Stimulated activated CD8-positive, alpha-beta memory T cell treated with anti-CD3 and anti-CD28 coated beads, Interleukin-15, amount 100 ng/mL, for 24 hours (primary cell): Measurements from ENCODE around the gene ANKUB1.
"Not testable (repeated sequence)": the region's sequence is repeated elsewhere in the genome, so short reads cannot be mapped to it uniquely, and the experiment has no call there.

Experiments used
- DNase-seq: peaks from one replicate; pipeline ENCODE4 v3.0.0-alpha.2; 2020; ENCODE audit warnings: low read depth

ANKUB1 gene

GRCh38 chr3:149792452-149793270 is at the start of gene ANKUB1:
Gene ANKUB1, minus strand, starts transcription at chr3:149792554. Its CDS starts 188 bp downstream, at chr3:149792366.
- no peak for DNase-seq

DNA sequence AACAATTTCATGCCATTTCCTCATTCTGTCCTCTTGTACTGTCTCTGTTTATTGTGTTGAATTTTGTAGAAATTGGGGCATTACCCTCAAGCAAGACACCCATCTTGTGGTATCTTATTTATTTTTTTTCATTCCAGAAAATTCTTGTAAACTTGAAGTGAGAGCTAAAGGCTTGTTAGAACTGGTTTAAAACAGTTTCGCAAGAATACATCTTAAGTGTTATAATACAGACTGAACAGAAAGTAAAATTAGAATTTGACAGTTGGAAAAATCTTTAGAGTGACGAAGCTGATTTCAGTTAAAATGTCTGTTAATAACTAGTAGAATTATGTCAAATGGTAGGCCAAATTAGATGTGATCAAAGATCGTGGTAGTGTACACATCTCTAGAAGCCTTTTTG is 47.5 kb upstream of the ANKUB1 start:
- no peak for DNase-seq

- not testable (repeated sequence) for DNase-seq
Measured at GRCh38 chr3:149839469-149839868, 47.1 kb upstream of the ANKUB1 start.

DNA sequence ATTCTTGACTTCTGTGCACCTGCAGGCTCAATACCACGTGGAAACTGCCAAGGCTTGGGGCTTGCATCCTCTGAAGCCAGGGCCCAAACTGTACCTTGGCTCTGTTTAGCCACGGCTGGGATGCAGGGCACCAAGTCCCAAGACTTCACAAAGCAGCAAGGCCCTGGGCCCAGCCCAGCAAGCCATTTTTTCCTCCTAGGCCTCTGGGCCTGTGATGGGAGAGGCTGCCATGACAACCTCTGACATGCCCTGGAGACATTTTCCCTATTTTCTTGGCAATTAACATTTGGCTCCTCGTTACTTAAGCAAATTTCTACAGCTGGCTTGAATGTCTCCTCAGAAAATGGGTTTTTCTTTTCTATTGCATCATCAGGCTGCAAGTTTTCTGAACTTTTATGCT is 46.1 kb upstream of the ANKUB1 start:
- DNase-seq = not testable (repeated sequence)

DNA sequence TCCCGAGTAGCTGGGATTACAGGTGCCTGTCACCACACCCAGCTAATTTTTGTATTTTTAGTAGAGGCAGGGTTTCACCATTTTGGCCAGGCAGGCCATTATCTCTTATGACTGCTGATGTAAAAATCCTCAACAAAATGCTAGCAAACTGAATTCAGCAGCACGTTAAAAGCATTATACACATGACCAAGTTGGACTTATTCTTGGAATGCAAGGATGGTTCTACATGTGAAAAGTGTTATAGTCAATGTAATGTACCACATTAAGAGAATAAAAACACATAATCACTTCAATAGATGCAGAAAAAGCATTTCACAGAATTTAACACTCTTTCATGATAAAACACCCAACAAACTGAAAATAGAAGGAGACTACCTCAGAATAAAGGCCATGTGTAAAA is 40.9 kb upstream of the ANKUB1 start:
- DNase-seq = no peak

DNA sequence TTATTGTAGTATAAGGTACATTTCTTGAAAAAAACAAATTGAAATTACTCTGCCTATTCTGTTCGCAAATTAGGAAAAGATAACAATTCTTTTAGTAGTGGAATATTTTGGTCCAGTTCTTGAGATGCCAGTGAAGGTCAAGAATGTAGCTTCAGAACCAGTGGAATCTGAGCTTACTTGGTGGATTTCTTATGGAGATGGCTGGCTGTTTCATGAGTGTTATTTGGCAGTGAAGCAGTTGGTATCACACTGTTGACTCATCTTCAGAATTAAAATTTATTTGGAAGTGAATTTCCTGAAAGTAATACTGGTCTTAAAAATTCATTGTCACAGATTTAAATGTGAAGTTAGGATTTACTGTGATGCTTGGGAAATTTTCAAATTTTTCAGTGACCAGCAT is 39.7 kb upstream of the ANKUB1 start:
- DNase-seq = no peak

- DNase-seq = no peak
Measured at GRCh38 chr3:149831321-149831720, 39.0 kb upstream of the ANKUB1 start.

DNA sequence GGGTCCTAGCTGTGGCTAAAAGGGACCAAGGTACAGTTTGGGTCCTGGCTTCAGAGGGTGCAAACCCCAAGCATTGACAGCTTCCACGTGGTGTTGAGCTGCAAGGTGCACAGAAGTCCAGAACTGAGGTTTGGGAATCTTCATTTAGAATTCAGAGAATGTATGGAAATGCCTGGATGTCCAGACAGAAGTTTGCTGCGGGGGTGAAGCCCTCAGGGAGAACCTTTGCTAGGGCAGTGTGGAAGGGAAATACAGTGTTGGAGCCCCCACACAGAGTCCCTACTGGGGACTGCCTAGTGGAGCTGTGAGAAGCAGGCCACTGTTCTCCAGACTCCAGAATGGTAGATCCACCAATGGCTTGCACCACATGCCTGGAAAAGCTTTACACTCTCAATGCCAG is 38.5 kb upstream of the ANKUB1 start:
- no peak for DNase-seq

DNA sequence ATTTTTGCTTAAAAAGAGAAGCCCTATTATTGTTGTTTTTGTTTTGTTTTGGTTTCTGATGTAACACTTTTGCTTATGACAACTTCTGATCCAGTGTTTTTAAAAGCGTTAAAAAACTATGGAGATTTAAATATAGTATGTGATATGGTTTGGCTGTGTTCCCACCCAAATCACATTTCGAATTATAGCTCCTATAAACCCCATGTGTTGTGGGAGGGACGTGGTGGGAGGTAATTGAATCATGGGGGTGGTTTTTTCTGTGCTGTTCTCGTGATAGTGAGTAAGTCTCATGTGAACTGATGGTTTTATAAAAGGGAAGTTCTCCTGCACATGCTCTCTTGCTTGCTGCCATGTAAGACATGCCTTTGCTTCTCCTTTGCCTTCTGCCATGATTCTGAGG is 37.3 kb upstream of the ANKUB1 start:
- not testable (repeated sequence) for DNase-seq

- no peak for DNase-seq
Measured at GRCh38 chr3:149828390-149828789, 36.0 kb upstream of the ANKUB1 start.

DNA sequence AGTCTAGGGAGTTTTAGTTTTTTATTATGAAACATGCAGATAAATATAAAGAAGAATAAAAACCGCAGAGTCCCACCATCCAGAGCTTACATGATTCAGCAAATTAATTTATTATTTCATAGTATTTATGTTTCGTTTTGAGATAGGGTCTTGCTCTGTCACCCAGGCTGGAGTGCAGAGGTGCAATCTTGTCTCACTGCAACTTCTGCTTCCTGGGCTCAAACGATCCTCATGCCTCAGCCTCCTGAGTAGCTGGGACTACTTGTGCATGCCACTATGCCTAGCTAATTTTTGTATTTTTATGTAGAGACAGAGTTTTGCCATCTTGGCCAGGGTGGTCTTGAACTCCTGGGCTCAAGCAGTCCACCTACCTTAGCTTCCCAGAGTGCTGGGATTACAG is 34.3 kb upstream of the ANKUB1 start:
- no peak for DNase-seq

- DNase-seq = no peak
Measured at GRCh38 chr3:149820183-149820582, 27.8 kb upstream of the ANKUB1 start.

DNA sequence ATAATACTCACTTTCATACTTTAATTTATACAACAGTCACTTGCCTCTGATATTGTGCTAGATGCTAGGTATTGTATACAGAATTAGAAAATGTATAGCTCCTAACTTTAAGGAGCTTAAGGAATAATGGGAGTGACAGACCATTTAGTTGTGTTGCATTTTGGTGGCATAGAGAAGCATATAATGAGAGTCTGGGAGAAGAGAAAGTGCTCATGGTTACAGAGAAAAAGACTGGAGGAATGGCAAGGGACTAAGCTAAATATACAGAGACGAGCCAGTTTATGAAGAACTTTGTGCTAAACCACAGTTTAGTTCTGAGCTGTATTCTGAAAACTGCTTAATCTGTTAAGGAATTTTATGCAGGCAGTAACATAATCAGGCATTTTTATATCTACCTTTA is 27.1 kb upstream of the ANKUB1 start:
- DNase-seq = no peak

- DNase-seq = no peak
Measured at GRCh38 chr3:149816986-149817385, 24.6 kb upstream of the ANKUB1 start.

DNA sequence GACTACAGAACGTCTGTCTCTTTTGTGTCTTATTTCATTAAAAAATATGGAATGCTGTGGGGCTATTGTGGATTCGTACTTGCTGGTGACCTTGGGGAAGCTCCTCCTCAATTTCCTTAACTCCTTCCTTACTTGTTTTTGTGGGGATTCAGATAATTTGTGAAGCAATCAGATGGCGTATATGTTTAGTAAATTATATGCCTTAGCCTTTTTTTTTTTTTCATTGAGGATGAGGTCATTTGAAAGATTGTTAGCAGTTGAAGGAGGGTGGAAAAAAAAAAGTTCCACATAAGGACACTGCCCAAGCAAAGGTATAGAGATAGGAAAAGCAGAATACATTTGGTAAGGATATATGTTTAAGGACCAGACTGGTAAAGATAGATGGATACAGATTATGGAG is 24.0 kb upstream of the ANKUB1 start:
- no peak for DNase-seq

DNA sequence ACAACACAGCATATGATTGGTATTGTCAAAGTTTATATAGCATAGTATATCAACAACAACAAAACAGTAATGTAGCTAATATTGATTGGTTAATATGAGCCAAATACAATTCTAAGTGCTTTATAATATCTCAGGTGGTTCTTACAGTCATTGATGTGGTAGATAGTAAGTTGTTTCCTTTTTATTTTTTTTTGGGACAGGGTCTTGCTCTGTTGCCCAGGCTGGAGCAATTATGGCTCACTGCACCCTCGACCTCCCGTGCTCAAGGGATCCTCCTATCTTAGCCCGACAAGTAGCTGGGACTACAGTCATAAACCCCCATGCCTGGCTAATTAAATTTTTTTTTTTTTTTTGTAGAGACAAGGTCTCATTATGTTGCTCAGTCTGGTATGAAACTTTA is 23.4 kb upstream of the ANKUB1 start:
- no peak for DNase-seq

DNA sequence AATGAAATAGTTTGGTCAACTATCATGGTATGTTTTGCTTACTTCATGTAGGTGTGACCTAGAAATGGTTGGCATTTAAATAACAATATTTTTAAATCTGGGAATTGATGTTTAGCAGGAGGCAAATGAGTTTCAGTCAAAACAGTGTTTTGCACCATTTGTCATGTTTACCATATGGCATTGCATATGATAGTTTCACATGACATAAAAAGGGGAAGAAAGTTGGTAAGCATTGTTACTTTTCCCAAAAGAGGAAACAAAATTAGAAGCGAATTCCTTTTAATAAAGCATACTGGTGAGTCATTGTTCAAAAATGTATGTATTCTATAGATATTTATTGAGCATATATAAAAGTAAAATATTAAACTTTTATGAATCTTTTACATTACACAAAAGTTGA is 23.0 kb upstream of the ANKUB1 start:
- DNase-seq = no peak

DNA sequence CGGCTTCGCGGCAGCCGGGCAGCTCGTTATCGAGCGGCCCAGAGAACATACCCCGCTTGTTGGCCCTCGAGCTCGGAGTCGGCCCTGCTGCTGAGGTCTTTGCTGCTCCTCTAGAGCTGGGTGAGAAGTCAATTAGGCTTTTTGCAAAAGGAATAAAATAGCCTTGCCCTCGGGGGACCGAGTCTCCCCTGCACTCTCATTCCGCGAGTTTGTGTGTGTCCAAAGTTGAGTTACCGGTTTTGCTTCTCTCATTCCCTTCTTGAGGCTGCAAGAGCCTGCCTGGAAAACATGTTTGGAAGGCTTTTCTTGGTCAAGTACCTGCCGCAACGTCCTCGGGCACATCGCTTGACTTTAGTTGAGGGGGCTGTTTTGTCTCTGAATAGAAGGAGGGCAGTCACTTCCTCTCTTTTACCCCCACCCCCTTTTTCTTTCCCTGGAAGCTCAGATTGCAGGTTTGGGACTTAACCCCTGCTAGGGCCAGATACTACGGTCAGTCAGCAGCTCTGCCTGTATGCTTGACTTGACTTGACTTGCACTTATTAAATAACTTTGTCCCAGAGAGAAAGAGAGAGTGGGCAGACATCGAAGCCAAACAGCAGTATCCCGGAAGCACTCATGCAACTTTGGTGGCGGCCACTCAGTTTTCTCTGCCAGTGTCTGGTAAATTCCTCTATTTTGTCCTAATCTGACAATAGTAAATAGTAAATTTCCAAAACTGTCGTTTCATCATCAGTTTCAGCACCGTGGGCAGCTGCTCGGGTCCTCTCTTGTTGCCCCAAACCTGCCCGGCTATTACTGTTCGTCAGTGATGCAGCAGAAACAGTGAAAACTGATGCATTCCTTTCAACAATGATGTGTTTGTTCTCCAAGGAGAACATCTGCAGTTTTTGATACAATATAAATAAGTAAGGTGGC is 21.3 kb upstream of the ANKUB1 start:
- no peak for DNase-seq

DNA sequence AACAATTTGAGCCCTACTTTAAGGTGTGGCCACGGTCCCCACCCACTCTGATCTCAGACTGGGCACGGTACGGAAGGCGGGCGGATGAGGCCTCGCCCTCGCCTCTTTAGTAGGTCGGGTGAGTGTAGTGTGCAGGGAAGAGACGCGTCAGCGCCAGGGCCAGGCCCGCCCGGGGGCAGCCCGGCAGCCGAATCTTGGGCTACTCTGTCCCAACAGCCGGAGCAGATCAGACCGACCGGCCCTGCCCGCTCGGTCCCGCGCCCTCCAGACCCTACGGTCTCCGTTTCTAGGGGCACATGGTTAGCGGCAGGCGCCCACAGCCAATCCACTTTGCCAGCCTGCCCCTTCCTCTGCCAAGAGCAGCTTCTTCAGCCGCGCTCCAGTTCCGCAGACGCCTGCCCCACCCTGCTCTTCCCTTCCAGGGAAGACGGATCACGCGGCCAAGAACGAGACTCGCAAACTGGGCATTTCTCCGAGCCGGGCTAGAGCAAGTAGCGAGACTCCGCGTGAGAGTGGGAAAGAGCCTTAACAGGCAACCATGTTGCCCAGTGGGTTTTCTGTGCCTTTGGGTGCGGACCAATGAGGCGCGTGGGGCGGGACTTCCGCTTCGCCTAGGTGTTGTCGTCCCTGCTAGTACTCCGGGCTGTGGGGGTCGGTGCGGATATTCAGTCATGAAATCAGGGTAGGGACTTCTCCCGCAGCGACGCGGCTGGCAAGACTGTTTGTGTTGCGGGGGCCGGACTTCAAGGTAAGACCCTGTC is 20.4 kb upstream of the ANKUB1 start, which contains the start of gene RNF13:
Gene RNF13, plus strand, starts transcription at position 610 of the 761 bp plus-strand sequence. CDS start 32,812 bp downstream, outside the sequence.
- peak; percentile 79 for DNase-seq

- DNase-seq = no peak
Measured at GRCh38 chr3:149812165-149812605, 19.8 kb upstream of the ANKUB1 start.

DNA sequence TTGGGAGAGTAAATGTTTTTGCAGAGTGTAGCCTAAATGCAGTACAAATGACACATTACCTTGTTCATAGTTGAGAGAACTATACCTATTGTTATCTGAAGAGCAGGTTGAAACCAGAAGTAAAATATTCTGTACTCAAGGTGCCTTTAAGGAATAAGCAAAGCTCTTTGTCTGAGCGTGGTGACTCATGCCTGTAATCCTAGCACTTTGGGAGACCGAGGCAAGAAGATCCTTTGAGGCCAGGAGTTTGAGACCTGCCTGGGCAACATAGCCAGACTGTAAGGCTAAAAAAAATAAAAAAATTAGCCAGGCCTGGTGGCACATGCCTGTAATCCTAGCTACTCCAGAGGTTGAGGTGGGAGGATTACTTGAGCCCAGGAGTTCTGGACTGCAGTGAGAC is 18.5 kb upstream of the ANKUB1 start:
- DNase-seq = no peak

- no peak for DNase-seq
Measured at GRCh38 chr3:149809699-149810098, 17.3 kb upstream of the ANKUB1 start.
